Astrocyte (in vitro differentiated cells and primary cell): ENCODE measurements around the gene NDUFA8.

Source experiments
- EZH2 ChIP-seq: IDR thresholded peaks from 2 replicates; pipeline ENCODE4 v1.6.1; 2012; ENCODE audit warnings: mild to moderate bottlenecking, low read length, inconsistent platforms; ENCODE audit not compliant: insufficient read depth
- TF ChIP-seq, protein P1 (sequence below): IDR thresholded peaks from 2 replicates; pipeline ENCODE4 v1.5.1; 2011; ENCODE audit warnings: low read depth, mild to moderate bottlenecking, inconsistent platforms, low read length, moderate library complexity; ENCODE audit not compliant: insufficient read depth

DNA sequence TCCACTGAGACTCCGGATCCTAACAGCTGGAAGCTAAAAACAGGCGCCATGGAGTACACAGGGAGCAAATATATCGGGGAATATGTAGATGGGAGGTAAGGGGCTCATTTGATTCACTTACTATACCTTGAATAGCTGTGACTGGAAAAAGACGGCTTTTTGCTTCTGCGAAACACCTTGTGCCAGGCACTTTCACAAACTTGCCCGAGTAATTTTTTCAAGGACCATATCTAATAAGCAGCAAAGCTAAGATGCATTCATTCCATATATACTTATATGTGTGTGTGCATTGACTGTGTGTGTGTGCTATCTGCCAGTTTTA lies 307 bp upstream of the NDUFA8 start:
- TF ChIP-seq, protein P1, sequence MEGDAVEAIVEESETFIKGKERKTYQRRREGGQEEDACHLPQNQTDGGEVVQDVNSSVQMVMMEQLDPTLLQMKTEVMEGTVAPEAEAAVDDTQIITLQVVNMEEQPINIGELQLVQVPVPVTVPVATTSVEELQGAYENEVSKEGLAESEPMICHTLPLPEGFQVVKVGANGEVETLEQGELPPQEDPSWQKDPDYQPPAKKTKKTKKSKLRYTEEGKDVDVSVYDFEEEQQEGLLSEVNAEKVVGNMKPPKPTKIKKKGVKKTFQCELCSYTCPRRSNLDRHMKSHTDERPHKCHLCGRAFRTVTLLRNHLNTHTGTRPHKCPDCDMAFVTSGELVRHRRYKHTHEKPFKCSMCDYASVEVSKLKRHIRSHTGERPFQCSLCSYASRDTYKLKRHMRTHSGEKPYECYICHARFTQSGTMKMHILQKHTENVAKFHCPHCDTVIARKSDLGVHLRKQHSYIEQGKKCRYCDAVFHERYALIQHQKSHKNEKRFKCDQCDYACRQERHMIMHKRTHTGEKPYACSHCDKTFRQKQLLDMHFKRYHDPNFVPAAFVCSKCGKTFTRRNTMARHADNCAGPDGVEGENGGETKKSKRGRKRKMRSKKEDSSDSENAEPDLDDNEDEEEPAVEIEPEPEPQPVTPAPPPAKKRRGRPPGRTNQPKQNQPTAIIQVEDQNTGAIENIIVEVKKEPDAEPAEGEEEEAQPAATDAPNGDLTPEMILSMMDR, result no peak
- no peak for TF ChIP-seq EZH2
